Esophagus muscularis mucosa (tissue), 4 donors: ENCODE measurements around the gene ZNF319. TPM values are rescaled to one million over a fixed set of nuclear protein-coding genes. Genes with fewer than 3 reads are reported as not detected.
A peak's percentile ranks its signal among the peaks of the same experiment; 100 is the strongest.

Experiments used
- DNase-seq: peaks from one replicate; pipeline ENCODE4 v3.0.0-alpha.2; 2017; ENCODE audit errors: extremely low spot score
- H3K27ac ChIP-seq, 4 donors: fragments of 200-600 bp; sonication (generic); replicated peaks in 1 of 4; 1 replicate in 3 of 4; 2 replicates in 1 of 4; pipeline ENCODE4 v1.5.1; 2016 to 2019; ENCODE audit warnings: mild to moderate bottlenecking in 1 of 4
- H3K27me3 ChIP-seq, 4 donors: fragments of 200-600 bp; sonication (generic); one replicate each; pipeline versions ENCODE4 v1.5.1 to v1.6.0; 2016 to 2019
- H3K36me3 ChIP-seq, 4 donors: fragments of 200-600 bp; sonication (generic); one replicate each; pipeline ENCODE4 v1.5.1; 2016 to 2019
- H3K4me1 ChIP-seq, 4 donors: fragments of 200-600 bp; sonication (generic); one replicate each; pipeline ENCODE4 v1.5.1; 2016 to 2019
- H3K4me3 ChIP-seq, 4 donors: fragments of 200-600 bp; sonication (generic); 1 replicate in 2 of 4; 2 replicates in 2 of 4; pipeline ENCODE4 v1.5.1; 2016 to 2019; ENCODE audit warnings: mild to moderate bottlenecking in 4 of 4, moderate library complexity in 1 of 4
- H3K9me3 ChIP-seq, 4 donors: fragments of 200-600 bp; sonication (generic); 1 replicate in 3 of 4; 2 replicates in 1 of 4; pipeline ENCODE4 v1.5.1; 2016 to 2019
- CTCF ChIP-seq, 3 experiments: fragments of 200-600 bp in 2 of 3; fragments of 450-650 bp in 1 of 3; sonication (generic) in 2 of 3; IDR thresholded peaks; one replicate each; pipeline ENCODE4 v1.5.1; 2017 to 2019; ENCODE audit warnings: antibody characterized with exemption in 3 of 3, mild to moderate bottlenecking in 2 of 3, moderate library complexity in 1 of 3
- EP300 ChIP-seq: sonication (generic); formaldehyde crosslinking; IDR thresholded peaks from one replicate; pipeline ENCODE4 v1.6.1; 2017; ENCODE audit warnings: antibody characterized with exemption
- POLR2A ChIP-seq: fragments of 450-650 bp; IDR thresholded peaks from one replicate; pipeline ENCODE4 v1.6.1; 2017; ENCODE audit warnings: antibody characterized with exemption, moderate library complexity, mild to moderate bottlenecking, low read depth
- POLR2AphosphoS5 ChIP-seq, 2 donors: sonication (generic); formaldehyde crosslinking; IDR thresholded peaks; one replicate each; pipeline ENCODE4 v1.6.1; 2017; ENCODE audit warnings: antibody characterized with exemption in 2 of 2
- WGBS: methylation state at CpG from one replicate; pipeline ENCODE4 v1.1.5; 2018; 5-methylcytosine and 5-hydroxymethylcytosine counted together
- intact Hi-C: fragments of 100-400 bp; cut with DNase I; formaldehyde crosslinking; loops from one replicate; pipeline ENCODE4 v1.15.1; 2023
- total RNA-seq, 4 donors: library from RNA; depleted of rRNA; stranded (reverse); fragments of >200 nt; gene quantifications; one replicate each; pipeline versions ENCODE4 v1.1.0 to v1.2.1, GENCODE V29; 2016

The ZNF319 gene
- total RNA-seq, 4 donors from 2014 or later = 7.1 to 20.9 (median 12.8) TPM

- intact Hi-C loops = loop anchor here (5.0 kb wide), 2 partner anchors 173 to 463 kb away; partner anchors contain the start of gene CSNK2A2
- peaks cover 0 to 5% (median 3%) of the 10 kb centered on the region in 4 donors for H3K36me3 ChIP-seq
- H3K4me1 ChIP-seq = peaks cover 62 to 85% (median 75%) of the 10 kb centered on the region in 4 donors
- peak overlapping the region; percentile 73 to 87 (median 82) for H3K4me3 ChIP-seq
- no peaks in the 10 kb centered on the region for H3K9me3 ChIP-seq
- H3K27ac ChIP-seq = peak overlapping the region; percentile 85 to 91 (median 88)
- 37% methylated on average over 21 of the region's 57 CpGs for WGBS
- TF ChIP-seq CTCF (IDR thresholded peaks at IDR 0.05) (no peak), POLR2A (no peak), EP300 (no peak), POLR2AphosphoS5 (IDR thresholded peaks at IDR 0.05) (no peak)
- DNase-seq = no peak
- H3K27me3 ChIP-seq = no peaks in the 10 kb centered on the region
These were observed 24.2 kb upstream of the ZNF319 start for GRCh38 chr16:58024486-58025350.

- intact Hi-C loops = loop anchor here (2.0 to 5.0 kb wide), 3 partner anchors 100 to 465 kb away; partner anchors contain the start of gene CSNK2A2
- peaks cover 16 to 23% (median 20%) of the 10 kb centered on the region in 4 donors for H3K36me3 ChIP-seq
- peak overlapping the region in 2 of 4 donors; percentile 12 to 27 for H3K4me3 ChIP-seq
- no peak for DNase-seq
- H3K27ac ChIP-seq = peak overlapping the region; percentile 67 to 83 (median 77)
- no peak for TF ChIP-seq EP300
- TF ChIP-seq POLR2AphosphoS5 (IDR thresholded peaks at IDR 0.05) = peak; percentile 6 to 38
- no peak for TF ChIP-seq CTCF (IDR thresholded peaks at IDR 0.05)
- no peak for TF ChIP-seq POLR2A
- peaks cover 43 to 68% (median 62%) of the 10 kb centered on the region in 4 donors for H3K4me1 ChIP-seq
- no peaks in the 10 kb centered on the region for H3K9me3 ChIP-seq
- WGBS = 18% methylated on average over 18 of the region's 18 CpGs
- H3K27me3 ChIP-seq = no peaks in the 10 kb centered on the region
These were observed 22.3 kb upstream of the ZNF319 start for GRCh38 chr16:58022601-58023371.

GRCh38 chr16:58021661-58022551, 21.4 kb upstream of the ZNF319 start:
- 66% methylated on average over 7 of the region's 8 CpGs for WGBS
- H3K36me3 ChIP-seq = peaks cover 18 to 32% (median 26%) of the 10 kb centered on the region in 4 donors
- no peaks in the 10 kb centered on the region for H3K27me3 ChIP-seq
- no peak overlapping the region for H3K4me3 ChIP-seq
- no peak for TF ChIP-seq POLR2AphosphoS5 (IDR thresholded peaks at IDR 0.05)
- TF ChIP-seq EP300 = no peak
- no peak for TF ChIP-seq CTCF (IDR thresholded peaks at IDR 0.05)
- TF ChIP-seq POLR2A = no peak
- intact Hi-C loops = loop anchor here (2.0 to 5.0 kb wide), 3 partner anchors 101 to 465 kb away; partner anchors contain the start of gene CSNK2A2
- peak overlapping the region; percentile 67 to 83 (median 77) for H3K27ac ChIP-seq
- H3K4me1 ChIP-seq = peaks cover 35 to 59% (median 53%) of the 10 kb centered on the region in 4 donors
- no peaks in the 10 kb centered on the region for H3K9me3 ChIP-seq
- no peak for DNase-seq
